Activated naive CD8-positive, alpha-beta T cell treated with anti-CD3 and anti-CD28 coated beads for 36 hours (primary cell): ENCODE data around the gene CLPTM1. TPM values are rescaled to one million over a fixed set of nuclear protein-coding genes. Genes with fewer than 3 reads are reported as not detected.
A peak's percentile ranks its signal among the peaks of the same experiment; 100 is the strongest.
"Not testable (repeated sequence)": the region's sequence is repeated elsewhere in the genome, so short reads cannot be mapped to it uniquely, and the experiment has no call there.

Experiments used
- DNase-seq: peaks from one replicate; pipeline ENCODE4 v3.0.0; 2021
- H3K27ac Mint-ChIP-seq: one replicate; pipeline ENCODE4 v1.8.0; 2022; ENCODE audit warnings: mild to moderate bottlenecking, moderate library complexity, mixed read lengths
- H3K27me3 Mint-ChIP-seq: one replicate; pipeline ENCODE4 v1.8.0; 2022; ENCODE audit warnings: mild to moderate bottlenecking, mixed read lengths
- H3K36me3 Mint-ChIP-seq: one replicate; pipeline ENCODE4 v1.8.0; 2021; ENCODE audit warnings: mild to moderate bottlenecking, mixed read lengths
- H3K4me1 Mint-ChIP-seq: one replicate; pipeline ENCODE4 v1.8.0; 2021; ENCODE audit warnings: mixed read lengths
- H3K4me3 Mint-ChIP-seq: one replicate; pipeline ENCODE4 v1.8.0; 2022; ENCODE audit warnings: mild to moderate bottlenecking, moderate library complexity, mixed read lengths
- H3K9me3 Mint-ChIP-seq: one replicate; pipeline ENCODE4 v1.8.0; 2022; ENCODE audit warnings: mixed read lengths
- total RNA-seq, 2 experiments: library from RNA; stranded (reverse); gene quantifications; one replicate each; pipeline ENCODE4 v1.2.3, GENCODE V29; 2021

The CLPTM1 gene
- total RNA-seq, 2 experiments from 2014 or later = 54.2 to 57.2 TPM

DNA sequence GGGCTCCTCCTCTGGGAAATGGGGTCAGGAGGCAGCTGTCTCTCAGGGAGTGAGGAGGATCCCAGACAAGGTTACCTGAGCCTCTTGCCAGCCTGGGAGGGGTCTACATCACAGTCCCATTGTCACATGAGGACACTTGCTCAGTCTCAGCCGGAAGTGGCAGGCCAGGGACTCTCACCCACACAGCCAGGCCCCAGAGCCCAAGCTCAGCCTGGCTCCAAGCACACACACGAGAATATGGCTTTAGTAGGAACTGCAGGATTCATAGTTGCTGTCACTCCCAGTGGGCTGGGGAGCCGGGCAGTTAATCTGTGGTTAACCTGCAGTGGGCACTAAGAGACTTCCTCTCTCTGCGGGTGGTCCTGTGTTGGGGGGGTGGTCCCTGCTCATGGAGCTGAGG is 30.3 kb downstream of the CLPTM1 start:
- Mint-ChIP-seq H3K36me3 (no peaks in the 10 kb centered on the region), H3K4me1 (no peaks in the 10 kb centered on the region), H3K27ac (no peak overlapping the region), H3K4me3 (no peak overlapping the region), H3K27me3 (no peaks in the 10 kb centered on the region), H3K9me3 (no peaks in the 10 kb centered on the region)
- DNase-seq = no peak

- no peak for DNase-seq
- no peaks in the 10 kb centered on the region for H3K9me3 Mint-ChIP-seq
- no peak overlapping the region for H3K4me3 Mint-ChIP-seq
- no peaks in the 10 kb centered on the region for H3K27me3 Mint-ChIP-seq
- H3K4me1 Mint-ChIP-seq = no peaks in the 10 kb centered on the region
- H3K36me3 Mint-ChIP-seq = no peaks in the 10 kb centered on the region
- H3K27ac Mint-ChIP-seq = no peak overlapping the region
Measured at GRCh38 chr19:44986389-44986788, 31.2 kb downstream of the CLPTM1 start.

GRCh38 chr19:44987148-44987675 is 32.0 kb downstream of the CLPTM1 start:
- H3K4me1 Mint-ChIP-seq = no peaks in the 10 kb centered on the region
- no peaks in the 10 kb centered on the region for H3K36me3 Mint-ChIP-seq
- no peak for DNase-seq
- no peaks in the 10 kb centered on the region for H3K9me3 Mint-ChIP-seq
- no peak overlapping the region for H3K27ac Mint-ChIP-seq
- no peak overlapping the region for H3K4me3 Mint-ChIP-seq
- no peaks in the 10 kb centered on the region for H3K27me3 Mint-ChIP-seq

DNA sequence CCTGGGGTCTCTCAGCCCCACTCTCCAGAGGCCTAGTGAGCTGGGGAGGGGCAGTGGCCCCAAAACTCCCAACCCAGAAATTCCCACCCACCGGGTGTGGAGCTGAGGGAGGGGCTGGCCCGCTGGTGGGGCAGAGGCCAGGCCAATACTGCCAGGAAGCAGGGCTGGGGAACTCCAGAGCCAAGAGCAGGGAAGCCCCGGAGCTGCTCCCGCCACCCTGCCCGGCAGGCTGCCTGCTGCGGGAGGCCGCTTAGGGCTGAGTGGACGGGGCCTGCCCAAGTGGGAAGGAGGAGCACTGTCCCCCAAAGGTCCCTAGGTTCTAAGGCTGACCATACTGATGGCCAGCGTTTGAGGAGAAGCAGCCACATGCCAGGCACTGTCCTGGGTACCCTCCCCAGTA is 33.1 kb downstream of the CLPTM1 start:
- no peaks in the 10 kb centered on the region for H3K9me3 Mint-ChIP-seq
- no peaks in the 10 kb centered on the region for H3K4me1 Mint-ChIP-seq
- no peaks in the 10 kb centered on the region for H3K36me3 Mint-ChIP-seq
- no peak for DNase-seq
- H3K27me3 Mint-ChIP-seq = no peaks in the 10 kb centered on the region
- H3K27ac Mint-ChIP-seq = no peak overlapping the region
- H3K4me3 Mint-ChIP-seq = no peak overlapping the region

- Mint-ChIP-seq H3K9me3 (no peaks in the 10 kb centered on the region), H3K4me1 (no peaks in the 10 kb centered on the region), H3K4me3 (no peak overlapping the region), H3K27me3 (no peaks in the 10 kb centered on the region), H3K36me3 (no peaks in the 10 kb centered on the region), H3K27ac (no peak overlapping the region)
- DNase-seq = peak; percentile 61
Measured at GRCh38 chr19:44988896-44989556, 33.8 kb downstream of the CLPTM1 start.

DNA sequence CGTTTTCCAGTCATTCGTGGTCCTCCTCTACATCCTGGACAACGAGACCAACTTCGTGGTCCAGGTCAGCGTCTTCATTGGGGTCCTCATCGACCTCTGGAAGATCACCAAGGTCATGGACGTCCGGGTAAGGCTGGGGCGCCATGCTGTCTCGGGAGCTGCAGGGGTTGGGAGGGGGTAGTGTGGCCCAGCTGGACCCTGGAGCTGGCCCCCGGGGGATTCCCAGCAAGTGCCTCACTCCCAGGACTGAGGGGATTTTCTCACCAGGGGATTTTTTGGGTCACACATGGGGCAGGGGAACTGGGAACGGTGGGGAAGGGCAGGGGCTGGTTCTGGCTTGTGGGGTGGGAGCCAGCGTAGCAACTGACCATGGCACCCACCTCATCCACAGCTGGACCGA is 35.3 kb downstream of the CLPTM1 start:
- DNase-seq = no peak
- no peaks in the 10 kb centered on the region for H3K9me3 Mint-ChIP-seq
- no peak overlapping the region for H3K4me3 Mint-ChIP-seq
- no peaks in the 10 kb centered on the region for H3K36me3 Mint-ChIP-seq
- no peak overlapping the region for H3K27ac Mint-ChIP-seq
- H3K27me3 Mint-ChIP-seq = no peaks in the 10 kb centered on the region
- peaks cover 2% of the 10 kb centered on the region for H3K4me1 Mint-ChIP-seq

DNA sequence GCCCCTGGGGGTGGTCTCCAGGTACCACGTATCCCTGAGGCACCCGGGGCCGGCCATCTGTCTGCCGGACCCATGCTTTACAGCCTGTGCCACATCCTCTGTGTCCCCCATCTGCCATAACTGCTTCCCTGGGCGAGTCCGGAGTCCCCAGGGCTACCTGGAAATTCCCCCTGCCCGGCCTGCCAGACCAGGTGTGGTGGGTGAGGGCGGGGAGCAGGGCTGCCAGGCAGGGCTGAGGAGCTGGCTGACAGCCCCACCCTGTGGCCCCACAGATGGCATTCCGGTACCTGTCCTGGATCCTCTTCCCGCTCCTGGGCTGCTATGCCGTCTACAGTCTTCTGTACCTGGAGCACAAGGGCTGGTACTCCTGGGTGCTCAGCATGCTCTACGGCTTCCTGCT is 35.8 kb downstream of the CLPTM1 start:
- Mint-ChIP-seq H3K36me3 (no peaks in the 10 kb centered on the region), H3K27me3 (no peaks in the 10 kb centered on the region), H3K4me3 (no peak overlapping the region), H3K4me1 (peaks cover 2% of the 10 kb centered on the region), H3K9me3 (no peaks in the 10 kb centered on the region), H3K27ac (no peak overlapping the region)
- DNase-seq = no peak

DNA sequence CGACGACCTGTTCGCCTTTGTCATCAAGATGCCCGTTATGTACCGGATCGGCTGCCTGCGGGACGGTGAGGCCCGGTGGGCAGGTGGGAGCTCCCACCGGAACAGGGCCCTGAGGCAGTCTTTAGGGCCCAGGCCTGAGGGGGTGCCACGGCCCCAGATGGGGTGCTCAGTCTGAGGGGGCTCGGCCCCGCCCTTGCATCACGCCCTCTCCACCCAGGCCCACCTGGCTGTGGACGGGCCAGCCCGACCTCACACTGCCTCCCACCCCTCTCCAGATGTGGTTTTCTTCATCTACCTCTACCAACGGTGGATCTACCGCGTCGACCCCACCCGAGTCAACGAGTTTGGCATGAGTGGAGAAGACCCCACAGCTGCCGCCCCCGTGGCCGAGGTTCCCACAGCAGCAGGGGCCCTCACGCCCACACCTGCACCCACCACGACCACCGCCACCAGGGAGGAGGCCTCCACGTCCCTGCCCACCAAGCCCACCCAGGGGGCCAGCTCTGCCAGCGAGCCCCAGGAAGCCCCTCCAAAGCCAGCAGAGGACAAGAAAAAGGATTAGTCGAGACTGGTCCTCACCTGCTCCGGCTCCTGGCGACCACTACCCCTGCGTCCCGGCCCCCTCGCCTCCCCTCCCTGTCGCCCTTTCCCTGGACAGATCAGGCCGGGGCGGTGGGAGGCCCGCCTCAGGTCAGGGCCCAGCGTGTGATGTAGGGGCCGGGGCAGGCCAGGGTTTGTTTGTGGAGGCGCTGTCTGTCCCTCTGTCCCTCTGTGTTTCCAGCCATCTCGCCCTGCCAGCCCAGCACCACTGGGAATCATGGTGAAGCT is 37.4 kb downstream of the CLPTM1 start:
- no peaks in the 10 kb centered on the region for H3K36me3 Mint-ChIP-seq
- DNase-seq = no peak

DNA sequence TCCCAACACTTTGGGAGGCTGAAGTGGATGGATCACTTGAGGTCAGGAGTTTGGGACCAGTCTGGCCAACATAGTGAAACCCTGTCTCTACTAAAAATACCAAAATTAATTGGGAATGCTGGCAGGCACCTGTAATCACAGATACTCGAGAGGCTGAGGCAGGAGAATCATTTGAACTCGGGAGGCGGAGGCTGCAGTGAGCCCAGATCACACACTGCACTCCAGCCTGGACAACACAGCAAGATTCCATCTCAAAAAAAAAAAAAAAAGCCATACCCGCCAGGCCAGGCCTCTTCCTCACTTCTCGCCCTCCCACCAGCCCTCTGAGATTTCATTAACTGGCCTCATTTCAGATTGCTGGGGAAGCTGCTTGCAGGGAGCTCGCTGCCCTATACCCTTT is 38.3 kb downstream of the CLPTM1 start:
- H3K27ac Mint-ChIP-seq = peak overlapping the region; percentile 29
- no peak for DNase-seq
- no peaks in the 10 kb centered on the region for H3K9me3 Mint-ChIP-seq
- H3K4me1 Mint-ChIP-seq = peaks cover 2% of the 10 kb centered on the region
- H3K4me3 Mint-ChIP-seq = no peak overlapping the region
- H3K36me3 Mint-ChIP-seq = no peaks in the 10 kb centered on the region
- H3K27me3 Mint-ChIP-seq = no peaks in the 10 kb centered on the region

More for the DNA sequence above, 37.4 kb downstream of the CLPTM1 start:
- Mint-ChIP-seq H3K27me3 (no peaks in the 10 kb centered on the region), H3K4me1 (peaks cover 2% of the 10 kb centered on the region), H3K27ac (no peak overlapping the region), H3K4me3 (no peak overlapping the region), H3K9me3 (no peaks in the 10 kb centered on the region)

DNA sequence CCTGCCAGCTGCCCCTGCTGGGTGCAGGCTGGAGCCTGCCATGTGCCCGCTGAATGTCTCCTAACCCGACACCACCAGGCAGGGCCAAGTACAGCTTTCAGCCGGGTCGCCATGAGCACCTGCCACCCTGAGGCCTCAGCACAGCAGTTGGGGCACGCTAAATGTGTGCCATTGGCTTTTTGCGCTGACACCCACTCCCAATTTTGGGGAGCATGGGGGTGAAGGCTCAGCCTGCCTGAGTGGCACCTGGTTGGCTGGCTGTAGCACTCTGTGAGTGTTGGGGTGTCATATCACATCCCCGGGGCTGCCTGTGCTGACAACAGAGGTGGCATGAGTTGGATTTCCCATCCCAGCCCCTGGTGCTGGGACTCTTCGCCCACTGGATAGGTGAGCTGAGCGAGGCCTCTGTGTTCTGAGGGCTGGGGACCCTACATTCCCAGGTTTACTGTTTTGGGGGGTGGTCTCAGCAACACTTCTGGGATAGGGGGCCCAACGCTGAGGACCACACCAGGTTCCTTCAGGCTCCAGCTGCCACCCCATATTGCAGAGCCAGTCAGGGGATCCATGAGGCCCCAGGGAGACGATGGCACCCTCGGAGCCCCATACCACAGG is 38.9 kb downstream of the CLPTM1 start:
- no peak overlapping the region for H3K4me3 Mint-ChIP-seq
- DNase-seq = no peak
- peak overlapping the region; percentile 29 for H3K27ac Mint-ChIP-seq
- H3K27me3 Mint-ChIP-seq = no peaks in the 10 kb centered on the region
- no peaks in the 10 kb centered on the region for H3K36me3 Mint-ChIP-seq
- H3K4me1 Mint-ChIP-seq = peaks cover 2% of the 10 kb centered on the region
- H3K9me3 Mint-ChIP-seq = no peaks in the 10 kb centered on the region

GRCh38 chr19:44998025-44998424 is 42.8 kb downstream of the CLPTM1 start:
- no peak for DNase-seq
- peaks cover 5% of the 10 kb centered on the region for H3K36me3 Mint-ChIP-seq
- no peaks in the 10 kb centered on the region for H3K9me3 Mint-ChIP-seq
- peaks cover 13% of the 10 kb centered on the region for H3K4me1 Mint-ChIP-seq
- H3K27me3 Mint-ChIP-seq = no peaks in the 10 kb centered on the region
- no peak overlapping the region for H3K27ac Mint-ChIP-seq
- H3K4me3 Mint-ChIP-seq = no peak overlapping the region

GRCh38 chr19:44999131-44999925 is 44.1 kb downstream of the CLPTM1 start:
- H3K36me3 Mint-ChIP-seq, H3K27ac Mint-ChIP-seq, H3K4me3 Mint-ChIP-seq: not testable (repeated sequence)

GRCh38 chr19:45000665-45001064 is 45.5 kb downstream of the CLPTM1 start:
- not testable (repeated sequence) for H3K36me3 Mint-ChIP-seq, H3K9me3 Mint-ChIP-seq, H3K27me3 Mint-ChIP-seq, DNase-seq
- Mint-ChIP-seq H3K27ac (peak overlapping the region; percentile 72), H3K4me1 (peaks cover 11% of the 10 kb centered on the region), H3K4me3 (peak overlapping the region; percentile 25)

More at GRCh38 chr19:44999131-44999925, 44.1 kb downstream of the CLPTM1 start:
- DNase-seq, H3K9me3 Mint-ChIP-seq, H3K27me3 Mint-ChIP-seq: not testable (repeated sequence)
- peaks cover 13% of the 10 kb centered on the region for H3K4me1 Mint-ChIP-seq

DNA sequence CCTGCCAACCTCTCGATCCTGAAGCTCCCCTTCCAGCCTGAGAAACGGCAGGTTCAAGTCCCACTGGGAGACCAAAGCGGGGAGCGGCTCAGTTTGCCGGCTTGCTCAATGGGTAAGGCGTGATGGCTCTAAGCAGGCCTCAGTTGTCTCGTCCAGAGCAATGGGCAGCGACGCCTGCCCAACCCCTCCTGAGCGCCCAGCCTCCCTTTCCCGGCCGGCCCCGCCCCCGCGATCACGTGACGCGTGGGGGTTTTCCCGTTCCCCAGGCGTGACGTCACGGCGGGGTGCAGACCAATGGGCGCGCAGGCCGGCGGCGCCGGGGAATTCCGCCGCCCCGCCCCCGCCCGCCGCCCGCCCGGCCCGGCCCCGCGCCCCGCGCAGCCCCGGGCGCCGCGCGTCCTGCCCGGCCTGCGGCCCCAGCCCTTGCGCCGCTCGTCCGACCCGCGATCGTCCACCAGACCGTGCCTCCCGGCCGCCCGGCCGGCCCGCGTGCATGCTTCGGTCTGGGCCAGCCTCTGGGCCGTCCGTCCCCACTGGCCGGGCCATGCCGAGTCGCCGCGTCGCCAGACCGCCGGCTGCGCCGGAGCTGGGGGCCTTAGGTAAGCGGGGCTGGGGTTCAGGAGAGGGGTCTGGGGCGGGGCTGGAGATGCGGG is 46.0 kb downstream of the CLPTM1 start, which contains the start of gene RELB:
Gene RELB, plus strand, starts transcription at position 378 of the 653 bp plus-strand sequence. Its CDS starts 116 bp downstream, at position 494.
- H3K27me3 Mint-ChIP-seq = no peaks in the 10 kb centered on the region
- H3K27ac Mint-ChIP-seq = peak within 1 kb of the TSS; percentile 99
- peaks cover 11% of the 10 kb centered on the region for H3K4me1 Mint-ChIP-seq
- DNase-seq = peak; percentile 96
- H3K36me3 Mint-ChIP-seq = peaks cover 10% of the 10 kb centered on the region
- peak within 1 kb of the TSS; percentile 96 for H3K4me3 Mint-ChIP-seq
- H3K9me3 Mint-ChIP-seq = no peaks in the 10 kb centered on the region
